WTC11 (cell line): ENCODE results near the gene KCNMA1. TPM values are rescaled to one million over a fixed set of nuclear protein-coding genes. Genes with fewer than 3 reads are reported as not detected.
A peak's percentile ranks its signal among the peaks of the same experiment; 100 is the strongest.

Experiments used
- ATAC-seq: fragments of 200-7000 bp; cut with Tn5 transposase; 2 replicates; pipeline ENCODE4 v1.10.0; 2021; ENCODE audit warnings: mild to moderate bottlenecking, moderate library complexity
- CTCF ChIA-PET: fragments of 300-600 bp; sonication (Branson Sonifier 250); formaldehyde crosslinking; loops from one replicate; lab custom pipeline; 2021; ENCODE audit warnings: antibody characterized with exemption; lab: Charles Lee
- POLR2A ChIA-PET: fragments of 350-600 bp; sonication (Branson Sonifier 250); formaldehyde crosslinking; loops from one replicate; lab custom pipeline; 2021; ENCODE audit warnings: antibody characterized with exemption; lab: Charles Lee
- DNase-seq: peaks from one replicate; pipeline ENCODE4 v3.0.0; 2021; ENCODE audit warnings: low spot score
- H3K27ac Mint-ChIP-seq: 2 replicates; pipeline ENCODE4 v1.8.0; 2021; ENCODE audit warnings: mixed read lengths
- H3K27me3 Mint-ChIP-seq: 2 replicates; pipeline ENCODE4 v1.8.0; 2021; ENCODE audit warnings: low read depth, mild to moderate bottlenecking, moderate library complexity, mixed read lengths
- H3K36me3 Mint-ChIP-seq: 2 replicates; pipeline ENCODE4 v1.8.0; 2021; ENCODE audit warnings: mixed read lengths
- H3K4me1 Mint-ChIP-seq: 2 replicates; pipeline ENCODE4 v1.8.0; 2022; ENCODE audit warnings: mixed read lengths
- H3K4me3 Mint-ChIP-seq: 2 replicates; pipeline ENCODE4 v1.8.0; 2021; ENCODE audit warnings: mild to moderate bottlenecking, moderate library complexity, mixed read lengths
- H3K9me3 Mint-ChIP-seq: 2 replicates; pipeline ENCODE4 v1.8.0; 2021; ENCODE audit warnings: mixed read lengths
- CREB1 ChIP-seq: sonication (generic); formaldehyde crosslinking; IDR thresholded peaks from 2 replicates; pipeline ENCODE4 v1.8.0; 2023; ENCODE audit warnings: mild to moderate bottlenecking, missing genetic modification reagents
- ELF4 ChIP-seq: sonication (generic); formaldehyde crosslinking; IDR thresholded peaks from 2 replicates; pipeline ENCODE4 v1.8.1; 2022; ENCODE audit warnings: low read depth, mild to moderate bottlenecking, moderate library complexity, missing genetic modification reagents
- EMX1 ChIP-seq: fragments of 250-450 bp; sonication (Bioruptor Pico); IDR thresholded peaks from 2 replicates; pipeline ENCODE4 v1.8.0; 2021; ENCODE audit warnings: mild to moderate bottlenecking
- FOXP1 ChIP-seq: sonication (generic); formaldehyde crosslinking; IDR thresholded peaks from 2 replicates; pipeline ENCODE4 v1.8.0; 2022; ENCODE audit warnings: missing genetic modification reagents, mild to moderate bottlenecking, moderate library complexity, borderline replicate concordance
- FOXP4 ChIP-seq: sonication (generic); formaldehyde crosslinking; IDR thresholded peaks from 2 replicates; pipeline ENCODE4 v1.8.0; 2022; ENCODE audit warnings: mild to moderate bottlenecking, missing genetic modification reagents
- GRHL2 ChIP-seq: fragments of 250-450 bp; sonication (Bioruptor Pico); IDR thresholded peaks from 2 replicates; pipeline ENCODE4 v1.8.0; 2022; ENCODE audit warnings: mild to moderate bottlenecking, moderate library complexity; ENCODE audit not compliant: insufficient replicate concordance, severe bottlenecking
- JUN ChIP-seq: sonication (generic); formaldehyde crosslinking; IDR thresholded peaks from 2 replicates; pipeline ENCODE4 v1.8.0; 2023; ENCODE audit warnings: mild to moderate bottlenecking, missing genetic modification reagents
- NR3C1 ChIP-seq: sonication (generic); formaldehyde crosslinking; conservative IDR thresholded peaks from 2 replicates; pipeline ENCODE4 v1.8.1; 2023; ENCODE audit warnings: low read depth, mild to moderate bottlenecking, missing genetic modification reagents
- TEAD1 ChIP-seq: sonication (generic); formaldehyde crosslinking; IDR thresholded peaks from 2 replicates; pipeline ENCODE4 v1.8.0; 2022; ENCODE audit warnings: mild to moderate bottlenecking, missing genetic modification reagents
- TEAD4 ChIP-seq: sonication (generic); formaldehyde crosslinking; IDR thresholded peaks from 2 replicates; pipeline ENCODE4 v1.8.0; 2022; ENCODE audit warnings: mild to moderate bottlenecking, missing genetic modification reagents
- ZNF138 ChIP-seq: sonication (generic); formaldehyde crosslinking; conservative IDR thresholded peaks from 2 replicates; pipeline ENCODE4 v1.8.1; 2022; ENCODE audit warnings: mild to moderate bottlenecking, moderate library complexity, missing genetic modification reagents
- ZNF232 ChIP-seq: sonication (generic); formaldehyde crosslinking; IDR thresholded peaks from 2 replicates; pipeline ENCODE4 v1.8.0; 2022; ENCODE audit warnings: mild to moderate bottlenecking, missing genetic modification reagents
- ZNF317 ChIP-seq: sonication (generic); formaldehyde crosslinking; IDR thresholded peaks from 2 replicates; pipeline ENCODE4 v1.8.1; 2023; ENCODE audit warnings: low read depth, mild to moderate bottlenecking, moderate library complexity, missing genetic modification reagents, borderline replicate concordance
- ZNF416 ChIP-seq: fragments of 250-450 bp; sonication (Bioruptor Pico); IDR thresholded peaks from 2 replicates; pipeline ENCODE4 v1.9.0; 2021; ENCODE audit warnings: mild to moderate bottlenecking, inconsistent platforms
- ZNF423 ChIP-seq: fragments of 250-450 bp; sonication (Bioruptor Pico); IDR thresholded peaks from 2 replicates; pipeline ENCODE4 v2.1.2; 2022; ENCODE audit warnings: mild to moderate bottlenecking, moderate library complexity
- total RNA-seq: library from RNA; stranded (reverse); gene quantifications from 3 replicates; pipeline ENCODE4 v1.2.3, GENCODE V29; 2021
- TF ChIP-seq, protein P1 (sequence below): sonication (generic); formaldehyde crosslinking; IDR thresholded peaks from 2 replicates; pipeline ENCODE4 v1.8.1; 2023; ENCODE audit warnings: mild to moderate bottlenecking, missing genetic modification reagents
- TF ChIP-seq, protein P2 (sequence below): sonication (generic); formaldehyde crosslinking; IDR thresholded peaks from 2 replicates; pipeline ENCODE4 v1.8.0; 2022; ENCODE audit warnings: missing genetic modification reagents
- TF ChIP-seq, protein P3 (sequence below): sonication (generic); formaldehyde crosslinking; IDR thresholded peaks from 2 replicates; pipeline ENCODE4 v1.8.1; 2023; ENCODE audit warnings: mild to moderate bottlenecking, missing genetic modification reagents
- TF ChIP-seq, protein P4 (sequence below): sonication (generic); formaldehyde crosslinking; IDR thresholded peaks from 2 replicates; pipeline ENCODE4 v1.8.0; 2023; ENCODE audit warnings: mild to moderate bottlenecking, missing genetic modification reagents
- TF ChIP-seq, protein P5 (sequence below): sonication (generic); formaldehyde crosslinking; IDR thresholded peaks from 2 replicates; pipeline ENCODE4 v1.8.1; 2022; ENCODE audit warnings: mild to moderate bottlenecking, moderate library complexity, missing genetic modification reagents

Gene KCNMA1
- total RNA-seq, 1 experiment from 2014 or later: 7.3 TPM

DNA sequence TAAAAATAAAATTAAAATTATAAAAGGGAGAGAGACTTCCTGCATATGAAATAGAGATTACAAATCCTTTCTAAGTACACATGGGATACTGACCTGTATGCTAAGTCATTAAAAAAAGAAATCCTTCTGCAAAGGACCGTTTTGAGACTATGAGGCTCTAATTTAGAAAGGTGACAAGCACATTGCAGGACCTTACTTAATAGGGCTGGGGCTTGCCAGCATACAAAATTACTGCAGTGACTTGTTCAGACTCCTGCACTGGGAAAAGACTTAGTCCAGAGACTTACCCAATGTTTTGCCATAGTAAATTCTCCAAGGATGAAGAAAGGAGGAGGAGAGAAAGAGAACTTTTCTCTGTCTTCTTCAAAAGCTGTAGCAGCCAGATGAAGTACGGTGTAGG lies 193.6 kb downstream of the KCNMA1 start (continued):
- TF ChIP-seq, protein P1, sequence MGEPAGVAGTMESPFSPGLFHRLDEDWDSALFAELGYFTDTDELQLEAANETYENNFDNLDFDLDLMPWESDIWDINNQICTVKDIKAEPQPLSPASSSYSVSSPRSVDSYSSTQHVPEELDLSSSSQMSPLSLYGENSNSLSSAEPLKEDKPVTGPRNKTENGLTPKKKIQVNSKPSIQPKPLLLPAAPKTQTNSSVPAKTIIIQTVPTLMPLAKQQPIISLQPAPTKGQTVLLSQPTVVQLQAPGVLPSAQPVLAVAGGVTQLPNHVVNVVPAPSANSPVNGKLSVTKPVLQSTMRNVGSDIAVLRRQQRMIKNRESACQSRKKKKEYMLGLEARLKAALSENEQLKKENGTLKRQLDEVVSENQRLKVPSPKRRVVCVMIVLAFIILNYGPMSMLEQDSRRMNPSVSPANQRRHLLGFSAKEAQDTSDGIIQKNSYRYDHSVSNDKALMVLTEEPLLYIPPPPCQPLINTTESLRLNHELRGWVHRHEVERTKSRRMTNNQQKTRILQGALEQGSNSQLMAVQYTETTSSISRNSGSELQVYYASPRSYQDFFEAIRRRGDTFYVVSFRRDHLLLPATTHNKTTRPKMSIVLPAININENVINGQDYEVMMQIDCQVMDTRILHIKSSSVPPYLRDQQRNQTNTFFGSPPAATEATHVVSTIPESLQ (CRISPR knock-in tag): no peak
- TF ChIP-seq ZNF138 (CRISPR knock-in tag): no peak

- H3K4me1 Mint-ChIP-seq: peaks cover 8% of the 10 kb centered on the region
- TF ChIP-seq CREB1 (CRISPR knock-in tag) (no peak), ZNF317 (CRISPR knock-in tag) (no peak), ZNF416 (CRISPR knock-in tag) (no peak), FOXP4 (CRISPR knock-in tag) (no peak), NR3C1 (CRISPR knock-in tag) (no peak), EMX1 (CRISPR knock-in tag) (no peak), GRHL2 (CRISPR knock-in tag) (no peak)
- TF ChIP-seq, protein P2, sequence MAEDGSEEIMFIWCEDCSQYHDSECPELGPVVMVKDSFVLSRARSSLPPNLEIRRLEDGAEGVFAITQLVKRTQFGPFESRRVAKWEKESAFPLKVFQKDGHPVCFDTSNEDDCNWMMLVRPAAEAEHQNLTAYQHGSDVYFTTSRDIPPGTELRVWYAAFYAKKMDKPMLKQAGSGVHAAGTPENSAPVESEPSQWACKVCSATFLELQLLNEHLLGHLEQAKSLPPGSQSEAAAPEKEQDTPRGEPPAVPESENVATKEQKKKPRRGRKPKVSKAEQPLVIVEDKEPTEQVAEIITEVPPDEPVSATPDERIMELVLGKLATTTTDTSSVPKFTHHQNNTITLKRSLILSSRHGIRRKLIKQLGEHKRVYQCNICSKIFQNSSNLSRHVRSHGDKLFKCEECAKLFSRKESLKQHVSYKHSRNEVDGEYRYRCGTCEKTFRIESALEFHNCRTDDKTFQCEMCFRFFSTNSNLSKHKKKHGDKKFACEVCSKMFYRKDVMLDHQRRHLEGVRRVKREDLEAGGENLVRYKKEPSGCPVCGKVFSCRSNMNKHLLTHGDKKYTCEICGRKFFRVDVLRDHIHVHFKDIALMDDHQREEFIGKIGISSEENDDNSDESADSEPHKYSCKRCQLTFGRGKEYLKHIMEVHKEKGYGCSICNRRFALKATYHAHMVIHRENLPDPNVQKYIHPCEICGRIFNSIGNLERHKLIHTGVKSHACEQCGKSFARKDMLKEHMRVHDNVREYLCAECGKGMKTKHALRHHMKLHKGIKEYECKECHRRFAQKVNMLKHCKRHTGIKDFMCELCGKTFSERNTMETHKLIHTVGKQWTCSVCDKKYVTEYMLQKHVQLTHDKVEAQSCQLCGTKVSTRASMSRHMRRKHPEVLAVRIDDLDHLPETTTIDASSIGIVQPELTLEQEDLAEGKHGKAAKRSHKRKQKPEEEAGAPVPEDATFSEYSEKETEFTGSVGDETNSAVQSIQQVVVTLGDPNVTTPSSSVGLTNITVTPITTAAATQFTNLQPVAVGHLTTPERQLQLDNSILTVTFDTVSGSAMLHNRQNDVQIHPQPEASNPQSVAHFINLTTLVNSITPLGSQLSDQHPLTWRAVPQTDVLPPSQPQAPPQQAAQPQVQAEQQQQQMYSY: no peak
- TF ChIP-seq, protein P3, sequence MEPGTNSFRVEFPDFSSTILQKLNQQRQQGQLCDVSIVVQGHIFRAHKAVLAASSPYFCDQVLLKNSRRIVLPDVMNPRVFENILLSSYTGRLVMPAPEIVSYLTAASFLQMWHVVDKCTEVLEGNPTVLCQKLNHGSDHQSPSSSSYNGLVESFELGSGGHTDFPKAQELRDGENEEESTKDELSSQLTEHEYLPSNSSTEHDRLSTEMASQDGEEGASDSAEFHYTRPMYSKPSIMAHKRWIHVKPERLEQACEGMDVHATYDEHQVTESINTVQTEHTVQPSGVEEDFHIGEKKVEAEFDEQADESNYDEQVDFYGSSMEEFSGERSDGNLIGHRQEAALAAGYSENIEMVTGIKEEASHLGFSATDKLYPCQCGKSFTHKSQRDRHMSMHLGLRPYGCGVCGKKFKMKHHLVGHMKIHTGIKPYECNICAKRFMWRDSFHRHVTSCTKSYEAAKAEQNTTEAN (CRISPR knock-in tag): no peak
- ATAC-seq: no peak
- no peaks in the 10 kb centered on the region for H3K27me3 Mint-ChIP-seq
- H3K4me3 Mint-ChIP-seq: no peak overlapping the region
- CTCF ChIA-PET: no interaction called here
- DNase-seq: no peak
- POLR2A ChIA-PET: no interaction called here
- no peaks in the 10 kb centered on the region for H3K9me3 Mint-ChIP-seq
- no peaks in the 10 kb centered on the region for H3K36me3 Mint-ChIP-seq
- no peak overlapping the region for H3K27ac Mint-ChIP-seq
Measured at GRCh38 chr10:77442699-77443189, 194.9 kb downstream of the KCNMA1 start.

DNA sequence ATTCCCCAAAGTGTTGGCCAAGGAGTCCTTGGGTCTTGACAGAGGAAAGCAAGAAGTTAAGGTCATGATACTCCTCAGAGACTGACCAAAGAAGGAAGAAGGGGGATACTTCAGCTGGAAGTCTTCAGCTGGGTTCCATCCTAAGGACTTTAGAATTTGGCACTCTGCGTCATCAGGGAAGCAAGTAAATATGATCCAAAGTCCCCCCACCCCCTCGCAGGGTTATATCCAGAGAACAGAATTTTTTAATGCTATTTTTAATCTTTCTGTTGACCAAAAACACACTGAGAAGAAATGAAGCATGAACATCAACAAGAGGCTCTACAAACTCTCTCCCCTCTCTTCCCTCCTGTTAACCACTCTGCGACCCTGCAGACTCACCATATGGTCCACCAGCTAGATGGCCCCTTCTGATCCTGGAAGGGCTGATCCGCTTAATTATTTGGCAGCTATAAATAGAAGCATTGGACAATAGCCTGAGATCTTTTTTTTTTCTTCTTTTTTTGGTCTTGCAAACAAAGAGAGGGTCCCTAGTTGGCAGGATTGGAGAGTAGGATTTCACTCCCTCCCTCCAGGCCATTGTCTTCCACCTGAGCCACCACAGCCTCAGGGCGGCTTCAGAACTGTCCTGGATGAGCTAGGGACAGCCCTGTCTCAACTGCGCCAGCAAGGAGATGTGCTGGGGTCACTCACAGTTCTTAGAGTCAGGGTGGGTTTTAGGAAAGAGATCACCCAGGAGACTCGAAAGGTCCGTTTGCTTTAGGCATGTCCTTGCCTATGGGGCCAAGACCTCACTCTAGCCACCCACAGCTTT lies 196.0 kb downstream of the KCNMA1 start:
- peak; percentile 32 for ATAC-seq
- TF ChIP-seq TEAD4: no peak
- no peak for TF ChIP-seq ELF4
- no peak for TF ChIP-seq ZNF232 (CRISPR knock-in tag)
- no peak for TF ChIP-seq ZNF423 (CRISPR knock-in tag)
- TF ChIP-seq ZNF138 (CRISPR knock-in tag): no peak
- TF ChIP-seq, protein P4, sequence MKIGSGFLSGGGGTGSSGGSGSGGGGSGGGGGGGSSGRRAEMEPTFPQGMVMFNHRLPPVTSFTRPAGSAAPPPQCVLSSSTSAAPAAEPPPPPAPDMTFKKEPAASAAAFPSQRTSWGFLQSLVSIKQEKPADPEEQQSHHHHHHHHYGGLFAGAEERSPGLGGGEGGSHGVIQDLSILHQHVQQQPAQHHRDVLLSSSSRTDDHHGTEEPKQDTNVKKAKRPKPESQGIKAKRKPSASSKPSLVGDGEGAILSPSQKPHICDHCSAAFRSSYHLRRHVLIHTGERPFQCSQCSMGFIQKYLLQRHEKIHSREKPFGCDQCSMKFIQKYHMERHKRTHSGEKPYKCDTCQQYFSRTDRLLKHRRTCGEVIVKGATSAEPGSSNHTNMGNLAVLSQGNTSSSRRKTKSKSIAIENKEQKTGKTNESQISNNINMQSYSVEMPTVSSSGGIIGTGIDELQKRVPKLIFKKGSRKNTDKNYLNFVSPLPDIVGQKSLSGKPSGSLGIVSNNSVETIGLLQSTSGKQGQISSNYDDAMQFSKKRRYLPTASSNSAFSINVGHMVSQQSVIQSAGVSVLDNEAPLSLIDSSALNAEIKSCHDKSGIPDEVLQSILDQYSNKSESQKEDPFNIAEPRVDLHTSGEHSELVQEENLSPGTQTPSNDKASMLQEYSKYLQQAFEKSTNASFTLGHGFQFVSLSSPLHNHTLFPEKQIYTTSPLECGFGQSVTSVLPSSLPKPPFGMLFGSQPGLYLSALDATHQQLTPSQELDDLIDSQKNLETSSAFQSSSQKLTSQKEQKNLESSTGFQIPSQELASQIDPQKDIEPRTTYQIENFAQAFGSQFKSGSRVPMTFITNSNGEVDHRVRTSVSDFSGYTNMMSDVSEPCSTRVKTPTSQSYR: no peak
- no peak for TF ChIP-seq FOXP1 (CRISPR knock-in tag)
- TF ChIP-seq, protein P5, sequence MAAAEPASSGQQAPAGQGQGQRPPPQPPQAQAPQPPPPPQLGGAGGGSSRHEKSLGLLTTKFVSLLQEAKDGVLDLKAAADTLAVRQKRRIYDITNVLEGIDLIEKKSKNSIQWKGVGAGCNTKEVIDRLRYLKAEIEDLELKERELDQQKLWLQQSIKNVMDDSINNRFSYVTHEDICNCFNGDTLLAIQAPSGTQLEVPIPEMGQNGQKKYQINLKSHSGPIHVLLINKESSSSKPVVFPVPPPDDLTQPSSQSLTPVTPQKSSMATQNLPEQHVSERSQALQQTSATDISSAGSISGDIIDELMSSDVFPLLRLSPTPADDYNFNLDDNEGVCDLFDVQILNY (CRISPR knock-in tag): no peak
- no peak for TF ChIP-seq JUN (CRISPR knock-in tag)
- no peak for TF ChIP-seq TEAD1 (CRISPR knock-in tag)

More for the DNA sequence above, 196.0 kb downstream of the KCNMA1 start:
- DNase-seq: peak; percentile 12
- Mint-ChIP-seq H3K4me3 (no peak overlapping the region), H3K27ac (no peak overlapping the region), H3K27me3 (no peaks in the 10 kb centered on the region), H3K9me3 (no peaks in the 10 kb centered on the region), H3K36me3 (no peaks in the 10 kb centered on the region), H3K4me1 (peaks cover 9% of the 10 kb centered on the region)
- POLR2A ChIA-PET: interaction anchor here (0.6 kb wide), 1 partner anchor 278 kb away, joined by 12 read pairs; no protein-coding TSS in a partner anchor
- CTCF ChIA-PET: interaction anchor here (1.1 kb wide), 1 partner anchor 13 kb away, joined by 3 read pairs; no protein-coding TSS in a partner anchor
